ENCODE data around the gene INPP5F. TPM values are rescaled to one million over a fixed set of nuclear protein-coding genes. Genes with fewer than 3 reads are reported as not detected.

Gene INPP5F
- total RNA-seq, 1 donor from 2014 or later: 4.9 TPM

DNA sequence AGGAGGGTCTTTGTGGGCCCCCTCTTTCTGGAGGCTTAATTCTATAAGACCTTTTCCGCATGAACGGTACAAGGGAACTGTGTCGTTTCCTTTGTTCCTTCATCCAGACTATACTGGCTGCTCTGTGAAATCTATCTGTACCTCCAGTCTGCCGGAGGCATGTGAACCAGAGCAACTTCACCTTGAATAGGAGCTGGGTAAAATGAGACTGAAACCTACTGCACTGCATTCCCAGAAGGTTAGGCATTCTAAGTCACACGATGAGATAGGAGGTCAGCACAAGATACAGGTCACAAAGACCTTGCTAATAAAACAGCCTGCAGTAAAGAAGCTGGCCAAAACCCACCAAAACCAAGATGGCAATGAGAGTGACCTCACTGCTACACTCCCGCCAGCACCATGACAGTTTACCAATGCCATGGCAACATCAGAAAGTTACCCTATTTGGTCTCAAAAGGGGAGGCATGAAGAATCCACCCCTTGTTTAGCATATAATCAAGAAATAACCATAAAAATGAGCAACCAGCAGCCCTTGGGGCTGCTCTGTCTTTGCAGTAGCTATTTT lies 36.8 kb upstream of the INPP5F start:
- Histone ChIP-seq H3K27me3 (ENCODE audit: low read depth) (no peaks in the 10 kb centered on the region), H3K36me3 (no peaks in the 10 kb centered on the region), H3K9me3 (replicated peaks) (no peaks in the 10 kb centered on the region), H3K4me1 (peaks cover 14% of the 10 kb centered on the region), H3K4me3 (no peak overlapping the region), H3K27ac (replicated peaks) (no peak overlapping the region)
- intact Hi-C loops (cut with micrococcal nuclease): loop anchor here (10.0 kb wide), 1 partner anchor 166 kb away; no protein-coding TSS in a partner anchor
- TF ChIP-seq, protein P1, sequence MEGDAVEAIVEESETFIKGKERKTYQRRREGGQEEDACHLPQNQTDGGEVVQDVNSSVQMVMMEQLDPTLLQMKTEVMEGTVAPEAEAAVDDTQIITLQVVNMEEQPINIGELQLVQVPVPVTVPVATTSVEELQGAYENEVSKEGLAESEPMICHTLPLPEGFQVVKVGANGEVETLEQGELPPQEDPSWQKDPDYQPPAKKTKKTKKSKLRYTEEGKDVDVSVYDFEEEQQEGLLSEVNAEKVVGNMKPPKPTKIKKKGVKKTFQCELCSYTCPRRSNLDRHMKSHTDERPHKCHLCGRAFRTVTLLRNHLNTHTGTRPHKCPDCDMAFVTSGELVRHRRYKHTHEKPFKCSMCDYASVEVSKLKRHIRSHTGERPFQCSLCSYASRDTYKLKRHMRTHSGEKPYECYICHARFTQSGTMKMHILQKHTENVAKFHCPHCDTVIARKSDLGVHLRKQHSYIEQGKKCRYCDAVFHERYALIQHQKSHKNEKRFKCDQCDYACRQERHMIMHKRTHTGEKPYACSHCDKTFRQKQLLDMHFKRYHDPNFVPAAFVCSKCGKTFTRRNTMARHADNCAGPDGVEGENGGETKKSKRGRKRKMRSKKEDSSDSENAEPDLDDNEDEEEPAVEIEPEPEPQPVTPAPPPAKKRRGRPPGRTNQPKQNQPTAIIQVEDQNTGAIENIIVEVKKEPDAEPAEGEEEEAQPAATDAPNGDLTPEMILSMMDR (IDR thresholded peaks at IDR 0.05; ENCODE audit: borderline replicate concordance): no peak
- no peak for DNase-seq

DNA sequence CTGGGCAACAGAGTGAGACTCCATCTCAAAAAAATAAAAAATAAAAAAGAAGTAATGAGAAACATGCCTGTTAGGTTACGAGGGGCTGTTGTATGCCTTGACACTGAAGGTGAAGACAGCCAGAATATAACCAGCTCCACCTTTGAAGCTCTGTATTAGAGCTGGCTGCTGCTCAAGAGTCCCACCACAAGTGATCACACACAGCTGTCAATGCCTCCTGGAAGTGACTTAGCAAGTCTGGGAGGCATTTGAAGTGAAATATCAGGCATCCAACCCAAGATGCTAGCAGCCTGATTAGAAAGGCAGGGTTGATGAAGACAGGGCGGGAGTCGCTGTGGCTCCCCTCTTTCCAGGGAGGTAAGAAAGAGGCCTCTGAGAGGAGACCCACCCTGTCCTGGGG lies 34.1 kb upstream of the INPP5F start:
- H3K36me3 ChIP-seq: no peaks in the 10 kb centered on the region
- peaks cover 14% of the 10 kb centered on the region for H3K4me1 ChIP-seq
- TF ChIP-seq, protein P1 (IDR thresholded peaks at IDR 0.05; ENCODE audit: borderline replicate concordance): no peak
- no peak for DNase-seq
- peaks cover 9% of the 10 kb centered on the region for H3K27me3 ChIP-seq (ENCODE audit: low read depth)
- H3K27ac ChIP-seq (replicated peaks): no peak overlapping the region
- no peaks in the 10 kb centered on the region for H3K9me3 ChIP-seq (replicated peaks)
- no peak overlapping the region for H3K4me3 ChIP-seq
- intact Hi-C loops (cut with micrococcal nuclease): no loop called here

DNA sequence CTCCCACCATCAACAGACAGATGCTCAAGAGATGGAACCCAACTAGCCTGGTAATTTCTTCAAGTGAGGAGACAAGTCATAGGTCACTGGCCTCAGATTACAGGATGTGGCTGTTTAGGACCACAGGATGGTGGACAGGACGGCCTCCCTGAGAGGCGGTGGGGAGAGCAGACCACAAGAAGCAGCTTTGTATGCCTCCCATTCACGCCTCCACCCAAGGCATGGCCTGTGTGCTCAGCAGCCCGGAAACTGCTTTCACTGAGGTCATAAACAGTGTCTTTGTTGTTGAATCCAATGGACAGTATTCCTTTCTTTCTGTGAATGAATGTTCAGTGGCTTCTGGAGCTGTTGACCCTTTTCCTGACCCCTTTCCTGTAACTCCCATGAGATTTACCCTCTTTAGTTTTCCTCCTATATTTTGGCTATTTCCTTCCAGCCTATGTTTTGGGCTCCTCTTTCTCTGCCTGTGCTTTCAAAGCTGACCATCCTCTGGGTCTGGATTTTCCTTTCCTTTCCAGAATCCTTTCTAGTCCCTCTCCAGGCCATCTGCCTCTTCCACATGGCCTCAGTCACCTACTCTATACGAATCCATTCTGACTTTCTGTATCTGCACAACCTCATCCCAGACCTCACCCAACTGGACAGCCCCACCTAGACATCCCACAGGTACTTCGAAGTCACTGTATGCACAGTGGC lies 32.4 kb upstream of the INPP5F start:
- no peak for DNase-seq
- Histone ChIP-seq H3K27me3 (ENCODE audit: low read depth) (peaks cover 16% of the 10 kb centered on the region), H3K4me1 (no peaks in the 10 kb centered on the region), H3K9me3 (replicated peaks) (no peaks in the 10 kb centered on the region), H3K36me3 (no peaks in the 10 kb centered on the region), H3K27ac (replicated peaks) (no peak overlapping the region), H3K4me3 (no peak overlapping the region)
- TF ChIP-seq, protein P1 (IDR thresholded peaks at IDR 0.05; ENCODE audit: borderline replicate concordance): no peak
- intact Hi-C loops (cut with micrococcal nuclease): no loop called here

- TF ChIP-seq, protein P1 (IDR thresholded peaks at IDR 0.05; ENCODE audit: borderline replicate concordance): no peak
- H3K9me3 ChIP-seq (replicated peaks): no peaks in the 10 kb centered on the region
- intact Hi-C loops (cut with micrococcal nuclease): no loop called here
- no peaks in the 10 kb centered on the region for H3K36me3 ChIP-seq
- no peak overlapping the region for H3K27ac ChIP-seq (replicated peaks)
- no peaks in the 10 kb centered on the region for H3K4me1 ChIP-seq
- DNase-seq: no peak
- H3K27me3 ChIP-seq (ENCODE audit: low read depth): peaks cover 19% of the 10 kb centered on the region
- no peak overlapping the region for H3K4me3 ChIP-seq
These were observed 31.2 kb upstream of the INPP5F start for GRCh38 chr10:119694608-119695007.

GRCh38 chr10:119700321-119700954 lies 25.4 kb upstream of the INPP5F start:
- Histone ChIP-seq H3K4me1 (no peaks in the 10 kb centered on the region), H3K9me3 (replicated peaks) (no peaks in the 10 kb centered on the region), H3K27ac (replicated peaks) (no peak overlapping the region), H3K27me3 (ENCODE audit: low read depth) (peaks cover 10% of the 10 kb centered on the region), H3K4me3 (no peak overlapping the region), H3K36me3 (no peaks in the 10 kb centered on the region)
- intact Hi-C loops (cut with micrococcal nuclease): no loop called here
- TF ChIP-seq, protein P1 (IDR thresholded peaks at IDR 0.05; ENCODE audit: borderline replicate concordance): no peak
- no peak for DNase-seq
